Neutrophil (primary cell): ENCODE data around the gene CAND2.

ENCODE experiments used
- H3K27ac ChIP-seq: fragments of 200-600 bp; sonication (generic); 2 replicates; pipeline ENCODE4 v1.5.1; 2016; ENCODE audit warnings: mild to moderate bottlenecking, moderate library complexity
- H3K27me3 ChIP-seq: fragments of 200-600 bp; sonication (generic); 2 replicates; pipeline ENCODE4 v1.6.0; 2016; ENCODE audit warnings: mild to moderate bottlenecking
- H3K36me3 ChIP-seq: fragments of 200-600 bp; sonication (generic); 2 replicates; pipeline ENCODE4 v1.5.1; 2017
- H3K4me1 ChIP-seq, 2 experiments: fragments of 200-600 bp in 1 of 2; sonication (generic) in 1 of 2; 1 replicate in 1 of 2; 2 replicates in 1 of 2; pipeline versions ENCODE4 v1.5.1 to v1.6.1; 2013 to 2016; ENCODE audit warnings: low read depth in 1 of 2, low read length in 1 of 2, mild to moderate bottlenecking in 1 of 2, moderate library complexity in 1 of 2; ENCODE audit not compliant: control insufficient read depth in 1 of 2, insufficient read depth in 1 of 2
- H3K4me3 ChIP-seq, 2 experiments: fragments of 200-600 bp in 1 of 2; sonication (generic) in 1 of 2; 1 replicate in 1 of 2; 2 replicates in 1 of 2; pipeline ENCODE4 v1.5.1; 2013 to 2016; ENCODE audit warnings: low read depth in 1 of 2, low read length in 1 of 2, mild to moderate bottlenecking in 1 of 2, moderate library complexity in 1 of 2
- H3K9me3 ChIP-seq: fragments of 200-600 bp; sonication (generic); 2 replicates; pipeline ENCODE4 v1.5.1; 2016
- TF ChIP-seq, protein P1 (sequence below): fragments of 200-600 bp; sonication (generic); IDR thresholded peaks from 2 replicates; pipeline ENCODE4 v1.5.1; 2016; ENCODE audit warnings: antibody characterized with exemption

The CAND2 gene

DNA sequence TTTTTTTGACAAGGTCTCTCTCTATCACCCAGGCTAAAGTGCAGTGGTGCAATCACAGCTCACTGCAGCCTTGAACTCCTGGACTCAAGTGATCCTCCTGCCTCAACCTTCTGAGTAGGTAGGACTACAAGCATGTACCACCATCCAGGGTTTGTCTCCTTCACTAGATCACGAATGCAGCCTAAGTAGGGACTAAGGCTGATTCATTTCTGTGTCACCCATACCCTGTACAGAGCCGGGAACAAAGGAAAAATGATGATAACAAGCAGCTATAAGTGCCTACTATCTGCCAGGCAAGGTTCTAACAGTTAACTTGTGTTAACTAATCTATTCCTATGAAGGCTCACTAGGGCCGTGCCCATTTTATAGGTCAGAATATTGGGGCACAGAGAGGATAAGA lies 44.4 kb upstream of the CAND2 start:
- no peaks in the 10 kb centered on the region for H3K9me3 ChIP-seq
- no peak overlapping the region for H3K27ac ChIP-seq
- no peaks in the 10 kb centered on the region for H3K36me3 ChIP-seq
- TF ChIP-seq, protein P1, sequence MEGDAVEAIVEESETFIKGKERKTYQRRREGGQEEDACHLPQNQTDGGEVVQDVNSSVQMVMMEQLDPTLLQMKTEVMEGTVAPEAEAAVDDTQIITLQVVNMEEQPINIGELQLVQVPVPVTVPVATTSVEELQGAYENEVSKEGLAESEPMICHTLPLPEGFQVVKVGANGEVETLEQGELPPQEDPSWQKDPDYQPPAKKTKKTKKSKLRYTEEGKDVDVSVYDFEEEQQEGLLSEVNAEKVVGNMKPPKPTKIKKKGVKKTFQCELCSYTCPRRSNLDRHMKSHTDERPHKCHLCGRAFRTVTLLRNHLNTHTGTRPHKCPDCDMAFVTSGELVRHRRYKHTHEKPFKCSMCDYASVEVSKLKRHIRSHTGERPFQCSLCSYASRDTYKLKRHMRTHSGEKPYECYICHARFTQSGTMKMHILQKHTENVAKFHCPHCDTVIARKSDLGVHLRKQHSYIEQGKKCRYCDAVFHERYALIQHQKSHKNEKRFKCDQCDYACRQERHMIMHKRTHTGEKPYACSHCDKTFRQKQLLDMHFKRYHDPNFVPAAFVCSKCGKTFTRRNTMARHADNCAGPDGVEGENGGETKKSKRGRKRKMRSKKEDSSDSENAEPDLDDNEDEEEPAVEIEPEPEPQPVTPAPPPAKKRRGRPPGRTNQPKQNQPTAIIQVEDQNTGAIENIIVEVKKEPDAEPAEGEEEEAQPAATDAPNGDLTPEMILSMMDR = no peak
- H3K27me3 ChIP-seq = peaks cover 26% of the 10 kb centered on the region
- no peaks in the 10 kb centered on the region for H3K4me1 ChIP-seq
- H3K4me3 ChIP-seq = no peak overlapping the region

DNA sequence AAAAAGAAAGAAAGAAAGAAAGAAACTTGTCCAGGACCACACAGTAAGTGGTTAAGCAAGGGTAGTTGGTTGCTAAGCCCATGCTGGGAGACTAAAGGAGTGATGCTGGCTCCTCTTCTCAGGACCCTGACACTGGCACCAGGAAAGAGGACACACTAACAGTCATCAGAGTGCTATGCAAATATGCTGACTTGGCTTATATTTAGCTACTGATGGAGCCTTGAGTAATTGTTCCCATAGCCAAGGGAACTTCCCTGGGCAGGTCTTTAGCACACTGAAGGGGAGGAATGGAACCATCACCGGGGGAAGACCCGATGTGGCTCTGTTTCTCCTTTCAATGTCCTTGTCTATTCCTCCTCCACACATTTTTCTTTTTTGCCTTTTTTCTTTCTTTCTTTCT lies 43.7 kb upstream of the CAND2 start:
- Histone ChIP-seq H3K4me1 (no peaks in the 10 kb centered on the region), H3K9me3 (no peaks in the 10 kb centered on the region), H3K27ac (no peak overlapping the region), H3K4me3 (no peak overlapping the region), H3K27me3 (peaks cover 22% of the 10 kb centered on the region), H3K36me3 (no peaks in the 10 kb centered on the region)
- TF ChIP-seq, protein P1 = no peak

GRCh38 chr3:12753275-12754028 lies 43.0 kb upstream of the CAND2 start:
- TF ChIP-seq, protein P1 = no peak
- no peaks in the 10 kb centered on the region for H3K36me3 ChIP-seq
- no peak overlapping the region for H3K27ac ChIP-seq
- H3K27me3 ChIP-seq = peaks cover 16% of the 10 kb centered on the region
- no peak overlapping the region for H3K4me3 ChIP-seq
- H3K9me3 ChIP-seq = no peaks in the 10 kb centered on the region
- H3K4me1 ChIP-seq = no peaks in the 10 kb centered on the region

- Histone ChIP-seq H3K9me3 (no peaks in the 10 kb centered on the region), H3K36me3 (no peaks in the 10 kb centered on the region), H3K4me1 (no peaks in the 10 kb centered on the region)
Measured at GRCh38 chr3:12754313-12754712, 42.2 kb upstream of the CAND2 start.

DNA sequence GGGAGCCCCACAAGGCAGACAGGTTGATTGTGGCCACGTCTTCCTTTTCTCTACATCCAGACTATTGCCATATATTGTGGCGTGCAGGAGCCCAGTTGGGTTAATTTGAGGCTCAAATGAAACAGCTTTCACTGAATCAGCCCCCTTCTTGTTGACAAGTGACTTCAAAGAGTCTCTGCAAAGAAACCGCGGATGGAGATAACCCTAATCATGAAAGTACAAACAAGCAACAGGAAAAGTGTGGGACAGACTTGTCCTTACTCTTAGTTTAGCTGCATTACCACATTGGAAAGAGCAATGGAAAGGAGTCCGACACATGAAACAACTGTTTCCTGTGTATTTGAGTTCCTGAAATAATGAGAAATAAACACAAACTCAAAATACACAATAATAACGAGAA lies 40.7 kb upstream of the CAND2 start:
- H3K9me3 ChIP-seq = no peaks in the 10 kb centered on the region
- no peaks in the 10 kb centered on the region for H3K4me1 ChIP-seq
- no peak overlapping the region for H3K27ac ChIP-seq
- TF ChIP-seq, protein P1 = no peak
- no peak overlapping the region for H3K4me3 ChIP-seq
- peaks cover 3% of the 10 kb centered on the region for H3K27me3 ChIP-seq
- H3K36me3 ChIP-seq = no peaks in the 10 kb centered on the region

More at GRCh38 chr3:12754313-12754712, 42.2 kb upstream of the CAND2 start:
- TF ChIP-seq, protein P1 = no peak
- H3K4me3 ChIP-seq = no peak overlapping the region
- H3K27ac ChIP-seq = no peak overlapping the region
- peaks cover 9% of the 10 kb centered on the region for H3K27me3 ChIP-seq
